HEK293 (cell line): ENCODE results near the gene ABCB9.

Experiments
- CTCF ChIA-PET: fragments of 350-600 bp; formaldehyde crosslinking; extraction: SDS; loops from one replicate; lab custom pipeline; 2021; ENCODE audit warnings: antibody characterized with exemption; lab: Yijun Ruan, JAX
- POLR2A ChIA-PET: fragments of 300-600 bp; formaldehyde crosslinking; extraction: SDS; loops from one replicate; lab custom pipeline; 2020; ENCODE audit warnings: antibody characterized with exemption, inconsistent platforms; lab: Yijun Ruan, JAX
- H3K27ac ChIP-seq: fragments of 200-500 bp; sonication (Bioruptor generic); 2 replicates; pipeline ENCODE4 v1.5.1; 2014; ENCODE audit warnings: low read depth, low read length, control low read depth, inconsistent platforms; ENCODE audit errors: extremely low read depth
- H3K36me3 ChIP-seq, 2 experiments: fragments of 200-500 bp in 1 of 2; sonication (Bioruptor generic) in 1 of 2; 1 replicate in 1 of 2; 2 replicates in 1 of 2; pipeline ENCODE4 v1.5.1; 2014 to 2017; ENCODE audit warnings: inconsistent platforms in 2 of 2, low read length in 2 of 2; ENCODE audit not compliant: control insufficient read depth in 2 of 2, insufficient read depth in 1 of 2
- H3K4me1 ChIP-seq: fragments of 200-500 bp; sonication (Bioruptor generic); 2 replicates; pipeline ENCODE4 v1.5.1; 2014; ENCODE audit warnings: mild to moderate bottlenecking, low read length, inconsistent platforms; ENCODE audit not compliant: control insufficient read depth, insufficient read depth
- H3K4me3 ChIP-seq: 2 replicates; pipeline ENCODE4 v1.5.1; 2011; ENCODE audit warnings: low read depth, mild to moderate bottlenecking, control low read depth, low read length, moderate library complexity
- H3K9me3 ChIP-seq: fragments of 200-500 bp; sonication (Bioruptor generic); 2 replicates; pipeline ENCODE4 v1.5.1; 2014; ENCODE audit warnings: low read depth, low read length, inconsistent platforms; ENCODE audit not compliant: control insufficient read depth, insufficient read depth
- BCL11A ChIP-seq: fragments of 450-650 bp; formaldehyde crosslinking; IDR thresholded peaks from 2 replicates; pipeline ENCODE4 v1.5.1; 2016; ENCODE audit warnings: low read depth, missing biosample characterization, missing genetic modification characterization
- GLIS1 ChIP-seq: fragments of 450-650 bp; formaldehyde crosslinking; IDR thresholded peaks from 2 replicates; pipeline ENCODE4 v1.5.1; 2016; ENCODE audit warnings: missing biosample characterization, missing genetic modification characterization
- HOXC10 ChIP-seq: sonication (generic); formaldehyde crosslinking; IDR thresholded peaks from 2 replicates; pipeline ENCODE4 v1.8.1; 2023; ENCODE audit warnings: mild to moderate bottlenecking, missing genetic modification reagents
- REST ChIP-seq: fragments of 450-650 bp; formaldehyde crosslinking; IDR thresholded peaks from 2 replicates; pipeline ENCODE4 v1.5.1; 2016; ENCODE audit warnings: missing biosample characterization, missing genetic modification characterization
- ZBTB1 ChIP-seq: fragments of 450-650 bp; formaldehyde crosslinking; IDR thresholded peaks from 2 replicates; pipeline ENCODE4 v1.5.1; 2016; ENCODE audit warnings: missing biosample characterization, missing genetic modification characterization
- ZBTB21 ChIP-seq: fragments of 450-650 bp; formaldehyde crosslinking; IDR thresholded peaks from 2 replicates; pipeline ENCODE4 v1.5.1; 2017; ENCODE audit warnings: missing biosample characterization, missing genetic modification characterization
- ZBTB49 ChIP-seq: fragments of 450-650 bp; formaldehyde crosslinking; IDR thresholded peaks from 2 replicates; pipeline ENCODE4 v1.5.1; 2016; ENCODE audit warnings: missing biosample characterization, missing genetic modification characterization, low read depth
- ZBTB7A ChIP-seq: fragments of 450-650 bp; formaldehyde crosslinking; IDR thresholded peaks from 2 replicates; pipeline ENCODE4 v1.5.1; 2016; ENCODE audit warnings: low read depth, missing biosample characterization, missing genetic modification characterization
- ZFHX2 ChIP-seq: fragments of 450-650 bp; formaldehyde crosslinking; conservative IDR thresholded peaks from 2 replicates; pipeline ENCODE4 v1.5.1; 2016; ENCODE audit warnings: missing biosample characterization, missing genetic modification characterization
- ZNF112 ChIP-seq: fragments of 450-650 bp; formaldehyde crosslinking; IDR thresholded peaks from 2 replicates; pipeline ENCODE4 v1.5.0; 2017; ENCODE audit warnings: missing biosample characterization, missing genetic modification characterization
- ZNF174 ChIP-seq: fragments of 450-650 bp; formaldehyde crosslinking; IDR thresholded peaks from 2 replicates; pipeline ENCODE4 v1.5.0; 2017; ENCODE audit warnings: missing biosample characterization, mild to moderate bottlenecking, missing genetic modification characterization
- ZNF18 ChIP-seq: fragments of 450-650 bp; formaldehyde crosslinking; IDR thresholded peaks from 2 replicates; pipeline ENCODE4 v1.5.1; 2016; ENCODE audit warnings: missing biosample characterization, missing genetic modification characterization
- ZNF2 ChIP-seq: fragments of 450-650 bp; formaldehyde crosslinking; IDR thresholded peaks from 2 replicates; pipeline ENCODE4 v1.5.1; 2016; ENCODE audit warnings: missing biosample characterization, missing genetic modification characterization
- ZNF280C ChIP-seq: fragments of 450-650 bp; formaldehyde crosslinking; IDR thresholded peaks from 2 replicates; pipeline ENCODE4 v1.5.1; 2016; ENCODE audit warnings: missing biosample characterization, missing genetic modification characterization
- ZNF350 ChIP-seq: fragments of 450-650 bp; formaldehyde crosslinking; IDR thresholded peaks from 2 replicates; pipeline ENCODE4 v1.5.0; 2017; ENCODE audit warnings: missing biosample characterization, mild to moderate bottlenecking, missing genetic modification characterization
- ZNF37A ChIP-seq: fragments of 450-650 bp; IDR thresholded peaks from 2 replicates; pipeline ENCODE4 v1.5.1; 2018; ENCODE audit warnings: missing biosample characterization, missing genetic modification characterization
- ZNF404 ChIP-seq: fragments of 450-650 bp; formaldehyde crosslinking; IDR thresholded peaks from 2 replicates; pipeline ENCODE4 v1.5.1; 2017; ENCODE audit warnings: missing biosample characterization, missing genetic modification characterization
- ZNF423 ChIP-seq: fragments of 450-650 bp; formaldehyde crosslinking; IDR thresholded peaks from 2 replicates; pipeline ENCODE4 v1.5.1; 2016; ENCODE audit warnings: missing biosample characterization, missing genetic modification characterization
- ZNF510 ChIP-seq: fragments of 450-650 bp; formaldehyde crosslinking; IDR thresholded peaks from 2 replicates; pipeline ENCODE4 v1.5.1; 2018; ENCODE audit warnings: mild to moderate bottlenecking, missing genetic modification characterization, missing biosample characterization; ENCODE audit not compliant: insufficient replicate concordance
- ZNF529 ChIP-seq: fragments of 450-650 bp; formaldehyde crosslinking; IDR thresholded peaks from 2 replicates; pipeline ENCODE4 v1.5.1; 2017; ENCODE audit warnings: missing genetic modification characterization, missing biosample characterization; ENCODE audit not compliant: insufficient replicate concordance
- ZNF530 ChIP-seq: fragments of 450-650 bp; formaldehyde crosslinking; IDR thresholded peaks from 2 replicates; pipeline ENCODE4 v1.5.1; 2016; ENCODE audit warnings: low read depth, missing biosample characterization, missing genetic modification characterization
- ZNF654 ChIP-seq: fragments of 450-650 bp; formaldehyde crosslinking; IDR thresholded peaks from 2 replicates; pipeline ENCODE4 v1.5.1; 2016; ENCODE audit warnings: low read depth, missing biosample characterization, missing genetic modification characterization
- ZNF76 ChIP-seq: fragments of 450-650 bp; formaldehyde crosslinking; IDR thresholded peaks from 2 replicates; pipeline ENCODE4; 2016; ENCODE audit warnings: low read depth, missing biosample characterization, missing genetic modification characterization, borderline replicate concordance
- ZNF792 ChIP-seq: fragments of 450-650 bp; formaldehyde crosslinking; IDR thresholded peaks from 2 replicates; pipeline ENCODE4 v1.5.1; 2016; ENCODE audit warnings: missing biosample characterization, missing genetic modification characterization
- ZNF843 ChIP-seq: fragments of 450-650 bp; formaldehyde crosslinking; IDR thresholded peaks from 2 replicates; pipeline ENCODE4 v1.5.1; 2016; ENCODE audit warnings: missing biosample characterization, missing genetic modification characterization
- TF ChIP-seq, protein P1 (sequence below): fragments of 450-650 bp; formaldehyde crosslinking; IDR thresholded peaks from 2 replicates; pipeline ENCODE4 v1.5.1; 2016; ENCODE audit warnings: missing biosample characterization, missing genetic modification characterization

The ABCB9 gene

DNA sequence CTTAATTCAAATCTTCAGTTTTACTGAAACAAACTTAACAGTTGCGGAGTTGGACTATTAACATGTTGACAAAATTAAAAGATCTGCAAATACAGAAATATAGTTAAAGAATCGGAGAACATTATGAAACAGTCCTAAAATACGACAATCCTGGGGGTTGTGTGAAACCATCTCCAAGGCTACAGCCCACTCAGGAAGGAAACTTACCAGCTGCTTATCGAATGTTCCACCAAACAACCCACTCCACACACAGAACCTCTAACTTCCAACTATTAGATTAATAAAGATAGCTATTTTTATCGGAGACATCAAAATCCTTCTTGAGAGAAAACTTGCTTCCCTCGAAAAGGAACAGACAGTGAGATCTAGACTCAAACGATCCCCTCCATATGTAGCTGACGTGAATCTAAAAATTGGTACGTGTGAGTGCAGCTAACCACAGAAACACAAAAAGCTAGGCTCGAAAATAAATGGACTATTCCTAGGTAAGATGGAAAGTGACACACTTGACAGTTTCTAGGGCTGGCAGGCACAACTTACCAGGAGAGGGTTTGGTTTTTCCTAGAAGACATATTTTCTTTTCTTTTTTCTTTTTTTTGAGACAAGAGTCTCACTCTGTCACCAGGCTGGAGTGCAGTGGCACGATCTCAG lies 83.2 kb downstream of the ABCB9 start (continued):
- TF ChIP-seq ZNF350 (tag by site-specific recombination) (no peak), ZNF529 (tag by site-specific recombination) (no peak), ZBTB1 (no peak), ZNF530 (tag by site-specific recombination) (no peak), ZNF510 (tag by site-specific recombination) (no peak), ZNF2 (tag by site-specific recombination) (no peak), REST (tag by site-specific recombination) (no peak), ZNF76 (tag by site-specific recombination) (no peak)
- TF ChIP-seq, protein P1, sequence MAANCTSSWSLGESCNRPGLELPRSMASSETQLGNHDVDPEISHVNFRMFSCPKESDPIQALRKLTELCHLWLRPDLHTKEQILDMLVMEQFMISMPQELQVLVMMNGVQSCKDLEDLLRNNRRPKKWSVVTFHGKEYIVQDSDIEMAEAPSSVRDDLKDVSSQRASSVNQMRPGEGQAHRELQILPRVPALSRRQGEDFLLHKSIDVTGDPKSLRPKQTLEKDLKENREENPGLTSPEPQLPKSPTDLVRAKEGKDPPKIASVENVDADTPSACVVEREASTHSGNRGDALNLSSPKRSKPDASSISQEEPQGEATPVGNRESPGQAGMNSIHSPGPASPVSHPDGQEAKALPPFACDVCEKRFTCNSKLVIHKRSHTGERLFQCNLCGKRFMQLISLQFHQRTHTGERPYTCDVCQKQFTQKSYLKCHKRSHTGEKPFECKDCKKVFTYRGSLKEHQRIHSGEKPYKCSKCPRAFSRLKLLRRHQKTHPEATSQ (tag by site-specific recombination) = no peak

GRCh38 chr12:122880668-122881067 lies 85.6 kb downstream of the ABCB9 start:
- ChIA-PET CTCF (interaction anchor here (0.6 to 2.1 kb wide), 18 partner anchors 8 to 701 kb away, joined by 3 to 11 read pairs (median 5); no protein-coding TSS in a partner anchor), POLR2A (interaction anchor here (1.0 kb wide), 1 partner anchor 86 kb away, joined by 4 read pairs; the partner anchor contains the start of gene ABCB9)
- no peaks in the 10 kb centered on the region for H3K36me3 ChIP-seq
- H3K4me3 ChIP-seq = no peak overlapping the region
- H3K9me3 ChIP-seq = no peaks in the 10 kb centered on the region
- H3K27ac ChIP-seq = no peak overlapping the region
- peaks cover 28% of the 10 kb centered on the region for H3K4me1 ChIP-seq
- TF ChIP-seq ZFHX2 (tag by site-specific recombination) (peak; percentile 63), HOXC10 (no peak), ZNF174 (tag by site-specific recombination) (no peak), ZNF792 (no peak), GLIS1 (tag by site-specific recombination) (peak; percentile 36; the same call in 1 of the 2 replicates), ZBTB7A (tag by site-specific recombination) (no peak), ZNF654 (peak; percentile 38; the same call in 1 of the 2 replicates), ZNF280C (tag by site-specific recombination) (no peak), ZNF37A (tag by site-specific recombination) (no peak), ZNF18 (tag by site-specific recombination) (no peak), BCL11A (no peak), ZNF112 (tag by site-specific recombination) (no peak), ZBTB49 (tag by site-specific recombination) (no peak), ZBTB21 (tag by site-specific recombination) (no peak), ZNF529 (tag by site-specific recombination) (no peak), ZNF843 (tag by site-specific recombination) (no peak), ZNF404 (tag by site-specific recombination) (no peak), ZNF423 (tag by site-specific recombination) (no peak)
